ENCODE results near the gene TMEM200A.

DNA sequence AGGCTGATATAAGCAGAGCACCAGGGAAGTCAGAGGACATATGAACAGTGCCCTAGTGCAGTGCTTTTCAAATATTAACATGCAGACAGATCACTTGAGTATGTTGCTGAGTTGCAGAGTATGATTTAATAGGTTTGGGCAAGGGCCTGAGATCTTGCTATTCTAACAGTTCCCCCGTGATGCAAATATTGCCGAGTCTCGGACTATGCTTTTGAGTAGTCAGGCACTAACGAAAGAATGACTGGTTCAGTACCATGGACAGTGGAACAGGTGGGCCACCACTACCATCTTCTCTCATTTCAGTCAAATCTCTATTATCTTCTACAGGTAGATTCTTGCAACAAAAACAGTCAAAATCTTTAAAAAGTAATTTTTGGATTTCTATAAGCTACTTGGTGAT, 3.7 kb upstream of the TMEM200A start:
- TF ChIP-seq, protein P1, sequence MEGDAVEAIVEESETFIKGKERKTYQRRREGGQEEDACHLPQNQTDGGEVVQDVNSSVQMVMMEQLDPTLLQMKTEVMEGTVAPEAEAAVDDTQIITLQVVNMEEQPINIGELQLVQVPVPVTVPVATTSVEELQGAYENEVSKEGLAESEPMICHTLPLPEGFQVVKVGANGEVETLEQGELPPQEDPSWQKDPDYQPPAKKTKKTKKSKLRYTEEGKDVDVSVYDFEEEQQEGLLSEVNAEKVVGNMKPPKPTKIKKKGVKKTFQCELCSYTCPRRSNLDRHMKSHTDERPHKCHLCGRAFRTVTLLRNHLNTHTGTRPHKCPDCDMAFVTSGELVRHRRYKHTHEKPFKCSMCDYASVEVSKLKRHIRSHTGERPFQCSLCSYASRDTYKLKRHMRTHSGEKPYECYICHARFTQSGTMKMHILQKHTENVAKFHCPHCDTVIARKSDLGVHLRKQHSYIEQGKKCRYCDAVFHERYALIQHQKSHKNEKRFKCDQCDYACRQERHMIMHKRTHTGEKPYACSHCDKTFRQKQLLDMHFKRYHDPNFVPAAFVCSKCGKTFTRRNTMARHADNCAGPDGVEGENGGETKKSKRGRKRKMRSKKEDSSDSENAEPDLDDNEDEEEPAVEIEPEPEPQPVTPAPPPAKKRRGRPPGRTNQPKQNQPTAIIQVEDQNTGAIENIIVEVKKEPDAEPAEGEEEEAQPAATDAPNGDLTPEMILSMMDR (IDR thresholded peaks at IDR 0.05) = no peak
- no peak for TF ChIP-seq POLR2A (IDR thresholded peaks at IDR 0.05)

All from body of pancreas (tissue), 4 donors.